Measurements from ENCODE around the gene TMPRSS11E.
"Not testable (repeated sequence)": the region's sequence is repeated elsewhere in the genome, so short reads cannot be mapped to it uniquely, and the experiment has no call there.

Gene TMPRSS11E

GRCh38 chr4:68535974-68536373, 88.7 kb downstream of the TMPRSS11E start:
- FAIRE-seq (no peak), DNase-seq (ENCODE audit: insufficient read length, low spot score) (no peak)
- no peak for TF ChIP-seq SPI1 (IDR thresholded peaks at IDR 0.05; ENCODE audit: low read depth, low read length)
- TF ChIP-seq POLR2AphosphoS5 (IDR thresholded peaks at IDR 0.05; ENCODE audit: low read depth, low read length), result no peak
- no peak for TF ChIP-seq TAF1 (IDR thresholded peaks at IDR 0.05; ENCODE audit: low read depth, low read length)
- no peak for TF ChIP-seq PAX5 (IDR thresholded peaks at IDR 0.05; ENCODE audit: insufficient read depth, low read length, severe bottlenecking)
- TF ChIP-seq POLR2A (IDR thresholded peaks at IDR 0.05; ENCODE audit: low read depth, low read length), result no peak
- no peak for TF ChIP-seq POU2F2 (IDR thresholded peaks at IDR 0.05; ENCODE audit: low read depth, low read length)

- TF ChIP-seq SPI1 (IDR thresholded peaks at IDR 0.05; ENCODE audit: low read depth, low read length) (no peak), POLR2AphosphoS5 (IDR thresholded peaks at IDR 0.05; ENCODE audit: low read depth, low read length) (no peak), PAX5 (IDR thresholded peaks at IDR 0.05; ENCODE audit: insufficient read depth, low read length, severe bottlenecking) (no peak), TAF1 (IDR thresholded peaks at IDR 0.05; ENCODE audit: low read depth, low read length) (no peak), POLR2A (IDR thresholded peaks at IDR 0.05; ENCODE audit: low read depth, low read length) (no peak), POU2F2 (IDR thresholded peaks at IDR 0.05; ENCODE audit: low read depth, low read length) (no peak)
- FAIRE-seq, result no peak
- no peak for DNase-seq (ENCODE audit: insufficient read length, low spot score)
Measured at GRCh38 chr4:68536375-68536774, 89.1 kb downstream of the TMPRSS11E start.

- not testable (repeated sequence) for DNase-seq (ENCODE audit: insufficient read length, low spot score); FAIRE-seq
Measured at GRCh38 chr4:68542742-68543141, 95.5 kb downstream of the TMPRSS11E start.

All from GM12891 (cell line).